22Rv1 (cell line): ENCODE data around the gene SMIM34.
"Not testable (repeated sequence)": the region's sequence is repeated elsewhere in the genome, so short reads cannot be mapped to it uniquely, and the experiment has no call there.

Experiments
- ZFX ChIP-seq: fragments of 450-650 bp; IDR thresholded peaks from 2 replicates; pipeline ENCODE4 v1.6.1; 2017; ENCODE audit warnings: antibody characterized with exemption, borderline replicate concordance
- TF ChIP-seq, protein P1 (sequence below): fragments of 450-650 bp; IDR thresholded peaks from 2 replicates; pipeline ENCODE4 v1.5.1; 2017; ENCODE audit warnings: mild to moderate bottlenecking

DNA sequence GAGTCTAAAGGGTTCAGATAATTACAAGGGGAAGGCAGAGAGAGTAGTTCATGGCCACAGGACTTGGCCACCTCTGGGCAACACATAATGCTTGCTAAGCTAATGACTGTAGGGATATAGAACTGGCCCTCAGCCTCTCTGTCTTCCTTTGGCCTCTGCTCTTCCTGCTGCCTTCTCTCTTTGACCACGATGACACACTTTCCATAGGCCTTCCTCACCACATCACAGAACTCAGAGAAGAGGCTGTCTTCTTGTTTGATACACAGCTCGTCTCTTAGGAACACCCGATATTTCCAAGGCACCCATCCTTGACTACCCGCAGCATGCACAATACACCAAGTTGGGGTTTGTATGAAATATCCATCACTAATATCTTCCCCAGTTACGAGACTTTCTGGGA, 23.2 kb downstream of the SMIM34 start:
- TF ChIP-seq, protein P1, sequence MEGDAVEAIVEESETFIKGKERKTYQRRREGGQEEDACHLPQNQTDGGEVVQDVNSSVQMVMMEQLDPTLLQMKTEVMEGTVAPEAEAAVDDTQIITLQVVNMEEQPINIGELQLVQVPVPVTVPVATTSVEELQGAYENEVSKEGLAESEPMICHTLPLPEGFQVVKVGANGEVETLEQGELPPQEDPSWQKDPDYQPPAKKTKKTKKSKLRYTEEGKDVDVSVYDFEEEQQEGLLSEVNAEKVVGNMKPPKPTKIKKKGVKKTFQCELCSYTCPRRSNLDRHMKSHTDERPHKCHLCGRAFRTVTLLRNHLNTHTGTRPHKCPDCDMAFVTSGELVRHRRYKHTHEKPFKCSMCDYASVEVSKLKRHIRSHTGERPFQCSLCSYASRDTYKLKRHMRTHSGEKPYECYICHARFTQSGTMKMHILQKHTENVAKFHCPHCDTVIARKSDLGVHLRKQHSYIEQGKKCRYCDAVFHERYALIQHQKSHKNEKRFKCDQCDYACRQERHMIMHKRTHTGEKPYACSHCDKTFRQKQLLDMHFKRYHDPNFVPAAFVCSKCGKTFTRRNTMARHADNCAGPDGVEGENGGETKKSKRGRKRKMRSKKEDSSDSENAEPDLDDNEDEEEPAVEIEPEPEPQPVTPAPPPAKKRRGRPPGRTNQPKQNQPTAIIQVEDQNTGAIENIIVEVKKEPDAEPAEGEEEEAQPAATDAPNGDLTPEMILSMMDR = not testable (repeated sequence)
- TF ChIP-seq ZFX = not testable (repeated sequence)
